Muscle of leg (tissue), 11 donors: ENCODE results near the gene MNX1. TPM values are rescaled to one million over a fixed set of nuclear protein-coding genes. Genes with fewer than 3 reads are reported as not detected.

ENCODE experiments used
- DNase-seq: peaks from one replicate; pipeline ENCODE4 v3.0.0; 2013
- H3K27ac ChIP-seq: one replicate; pipeline ENCODE4 v1.5.1; 2013; ENCODE audit warnings: mild to moderate bottlenecking, low read length, control low read depth
- H3K27me3 ChIP-seq: one replicate; pipeline ENCODE4 v1.6.1; 2013; ENCODE audit warnings: low read length; ENCODE audit not compliant: control insufficient read depth, insufficient read depth
- H3K36me3 ChIP-seq: one replicate; pipeline ENCODE4 v1.6.1; 2013; ENCODE audit warnings: low read length; ENCODE audit not compliant: control insufficient read depth, insufficient read depth
- H3K4me1 ChIP-seq: one replicate; pipeline ENCODE4 v1.6.1; 2013; ENCODE audit warnings: low read length; ENCODE audit not compliant: control insufficient read depth, insufficient read depth
- H3K4me3 ChIP-seq: one replicate; pipeline ENCODE4 v1.5.1; 2013; ENCODE audit warnings: low read length, control low read depth
- H3K9me3 ChIP-seq: replicated peaks from 2 replicates; pipeline ENCODE4 v1.6.1; 2013; ENCODE audit warnings: low read depth, low read length; ENCODE audit not compliant: control insufficient read depth
- WGBS: methylation state at CpG from one replicate; pipeline ENCODE4 v1.1.5; 2013; ENCODE audit warnings: missing lambda C conversion rate; ENCODE audit not compliant: insufficient coverage; 5-methylcytosine and 5-hydroxymethylcytosine counted together
- polyA plus RNA-seq, 8 donors: library from polyadenylated mRNA; unstranded; fragments of 120-200 nt; gene quantifications; one replicate each; pipeline versions ENCODE4 v1.2.1 to v1.2.3, GENCODE V29; 2013; ENCODE audit warnings: inconsistent platforms in 1 of 8, low replicate concordance in 1 of 8; ENCODE audit not compliant: insufficient read length in 8 of 8, insufficient read depth in 1 of 8
- total RNA-seq: library from RNA; stranded (reverse); fragments of 120-200 nt; gene quantifications from one replicate; pipeline ENCODE4 v1.2.4, GENCODE V29; 2013

MNX1 gene
- total and polyA plus RNA-seq, 9 donors = 0.08 to 0.25 (median 0.16) TPM; not detected in 6

- Histone ChIP-seq H3K36me3 (no peaks in the 10 kb centered on the region), H3K4me3 (no peak overlapping the region), H3K27ac (no peak overlapping the region), H3K27me3 (peaks cover 93% of the 10 kb centered on the region), H3K4me1 (peaks cover 18% of the 10 kb centered on the region), H3K9me3 (no peaks in the 10 kb centered on the region)
- DNase-seq = no peak
- 0% methylated on average over 48 of the region's 49 CpGs for WGBS
Observed at GRCh38 chr7:157009170-157009777, 1.2 kb downstream of the MNX1 start.

- no peak for DNase-seq
- H3K9me3 ChIP-seq = no peaks in the 10 kb centered on the region
- peaks cover 24% of the 10 kb centered on the region for H3K4me1 ChIP-seq
- H3K36me3 ChIP-seq = no peaks in the 10 kb centered on the region
- H3K27ac ChIP-seq = no peak overlapping the region
- 6% methylated on average over 33 of the region's 35 CpGs for WGBS
- H3K4me3 ChIP-seq = no peak overlapping the region
- peaks cover 93% of the 10 kb centered on the region for H3K27me3 ChIP-seq
Observed at GRCh38 chr7:157008206-157009169, 2.0 kb downstream of the MNX1 start.

GRCh38 chr7:157007470-157008066 is 2.9 kb downstream of the MNX1 start:
- peaks cover 93% of the 10 kb centered on the region for H3K27me3 ChIP-seq
- H3K36me3 ChIP-seq = no peaks in the 10 kb centered on the region
- H3K4me1 ChIP-seq = peaks cover 24% of the 10 kb centered on the region
- WGBS = 20% methylated on average over 11 of the region's 18 CpGs
- DNase-seq = no peak
- H3K4me3 ChIP-seq = no peak overlapping the region
- H3K9me3 ChIP-seq = no peaks in the 10 kb centered on the region
- no peak overlapping the region for H3K27ac ChIP-seq

- H3K9me3 ChIP-seq = no peaks in the 10 kb centered on the region
- H3K4me3 ChIP-seq = no peak overlapping the region
- H3K27ac ChIP-seq = no peak overlapping the region
- H3K27me3 ChIP-seq = peaks cover 93% of the 10 kb centered on the region
- no peaks in the 10 kb centered on the region for H3K36me3 ChIP-seq
- no peak for DNase-seq
- peaks cover 24% of the 10 kb centered on the region for H3K4me1 ChIP-seq
- WGBS = 0% methylated on average over 2 of the region's 7 CpGs
Observed at GRCh38 chr7:157006829-157007469, 3.5 kb downstream of the MNX1 start.

GRCh38 chr7:157006205-157006747 is 4.2 kb downstream of the MNX1 start:
- WGBS = 4% methylated on average over 37 of the region's 39 CpGs
- Histone ChIP-seq H3K36me3 (no peaks in the 10 kb centered on the region), H3K4me1 (peaks cover 22% of the 10 kb centered on the region), H3K27ac (no peak overlapping the region), H3K27me3 (peaks cover 93% of the 10 kb centered on the region), H3K4me3 (no peak overlapping the region), H3K9me3 (no peaks in the 10 kb centered on the region)
- no peak for DNase-seq

GRCh38 chr7:157005456-157006204 is 4.8 kb downstream of the MNX1 start:
- peaks cover 93% of the 10 kb centered on the region for H3K27me3 ChIP-seq
- WGBS = 1% methylated on average over 72 of the region's 77 CpGs
- no peak for DNase-seq

GRCh38 chr7:157004521-157005455 is 5.7 kb downstream of the MNX1 start:
- WGBS = under 1% methylated on average over 43 of the region's 56 CpGs
- H3K36me3 ChIP-seq = no peaks in the 10 kb centered on the region
- H3K4me3 ChIP-seq = no peak overlapping the region
- H3K4me1 ChIP-seq = peaks cover 20% of the 10 kb centered on the region
- H3K9me3 ChIP-seq = no peaks in the 10 kb centered on the region
- no peak overlapping the region for H3K27ac ChIP-seq
- DNase-seq = no peak
- peaks cover 96% of the 10 kb centered on the region for H3K27me3 ChIP-seq

More at GRCh38 chr7:157005456-157006204, 4.8 kb downstream of the MNX1 start:
- no peaks in the 10 kb centered on the region for H3K9me3 ChIP-seq
- no peak overlapping the region for H3K4me3 ChIP-seq
- H3K27ac ChIP-seq = no peak overlapping the region
- no peaks in the 10 kb centered on the region for H3K36me3 ChIP-seq
- peaks cover 17% of the 10 kb centered on the region for H3K4me1 ChIP-seq

- DNase-seq = peak; percentile 31
- no peak overlapping the region for H3K4me3 ChIP-seq
- H3K27ac ChIP-seq = no peak overlapping the region
- no peaks in the 10 kb centered on the region for H3K36me3 ChIP-seq
- WGBS = 1% methylated on average over 60 of the region's 60 CpGs
- H3K4me1 ChIP-seq = peaks cover 14% of the 10 kb centered on the region
- peaks cover 97% of the 10 kb centered on the region for H3K27me3 ChIP-seq
- H3K9me3 ChIP-seq = no peaks in the 10 kb centered on the region
Observed at GRCh38 chr7:157003756-157004520, 6.5 kb downstream of the MNX1 start.
